SJSA1 (cell line): ENCODE data around the gene LHFPL2. TPM values are rescaled to one million over a fixed set of nuclear protein-coding genes. Genes with fewer than 3 reads are reported as not detected.
A peak's percentile ranks its signal among the peaks of the same experiment; 100 is the strongest.
"Not testable (repeated sequence)": the region's sequence is repeated elsewhere in the genome, so short reads cannot be mapped to it uniquely, and the experiment has no call there.

Experiments used
- DNase-seq, 2 experiments: peaks; one replicate each; pipeline ENCODE4 v3.0.0-alpha.2; 2015 to 2020; ENCODE audit warnings: low spot score in 2 of 2, low read depth in 1 of 2
- H3K27ac ChIP-seq: fragments of 250-450 bp; sonication (Bioruptor Pico); 2 replicates; pipeline ENCODE4 v1.5.1; 2020; ENCODE audit warnings: mild to moderate bottlenecking, moderate library complexity
- H3K27me3 ChIP-seq: fragments of 250-450 bp; sonication (Bioruptor Pico); replicated peaks from 2 replicates; pipeline ENCODE4 v1.5.1; 2020; ENCODE audit warnings: mild to moderate bottlenecking, moderate library complexity
- H3K36me3 ChIP-seq: fragments of 250-450 bp; sonication (Bioruptor Pico); 2 replicates; pipeline ENCODE4 v1.5.1; 2020; ENCODE audit warnings: mild to moderate bottlenecking
- H3K4me1 ChIP-seq: fragments of 250-450 bp; sonication (Bioruptor Pico); replicated peaks from 2 replicates; pipeline ENCODE4 v1.6.1; 2021; ENCODE audit warnings: mild to moderate bottlenecking
- H3K4me3 ChIP-seq: fragments of 250-450 bp; sonication (Bioruptor Pico); 2 replicates; pipeline ENCODE4 v1.5.1; 2020; ENCODE audit warnings: mild to moderate bottlenecking
- H3K9me3 ChIP-seq: fragments of 250-450 bp; sonication (Bioruptor Pico); replicated peaks from 2 replicates; pipeline ENCODE4 v1.5.1; 2020; ENCODE audit warnings: mild to moderate bottlenecking
- total RNA-seq: library from RNA; depleted of rRNA; stranded (reverse); fragments of >200 nt; shearing (Covaris generic); gene quantifications from 2 replicates; pipeline ENCODE4 v1.2.3, GENCODE V29; 2014

Gene LHFPL2
- total RNA-seq, 1 experiment from 2014 or later = 19.3 TPM

DNA sequence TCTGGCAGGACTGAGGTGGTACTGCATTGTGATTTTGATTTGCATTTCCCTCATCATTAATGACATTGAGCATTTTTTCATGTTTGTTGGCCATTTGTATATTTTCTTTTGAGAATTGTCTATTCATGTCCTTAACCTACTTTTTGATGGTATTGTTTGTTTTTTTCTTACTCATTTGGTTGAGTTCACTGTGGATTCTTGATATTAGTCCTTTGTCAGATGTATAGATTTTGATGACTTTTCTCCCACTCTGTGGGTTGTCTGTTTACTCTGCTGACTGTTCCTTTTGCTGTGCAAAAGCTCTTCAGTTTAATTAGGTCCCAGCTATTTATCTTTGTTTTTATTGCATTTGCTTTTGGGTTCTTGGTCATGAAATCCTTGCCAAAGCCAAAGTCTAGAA, 25.3 kb upstream of the LHFPL2 start:
- not testable (repeated sequence) for H3K36me3 ChIP-seq, H3K4me3 ChIP-seq, H3K9me3 ChIP-seq, H3K27ac ChIP-seq, H3K27me3 ChIP-seq, DNase-seq
- H3K4me1 ChIP-seq = peaks cover 19% of the 10 kb centered on the region

DNA sequence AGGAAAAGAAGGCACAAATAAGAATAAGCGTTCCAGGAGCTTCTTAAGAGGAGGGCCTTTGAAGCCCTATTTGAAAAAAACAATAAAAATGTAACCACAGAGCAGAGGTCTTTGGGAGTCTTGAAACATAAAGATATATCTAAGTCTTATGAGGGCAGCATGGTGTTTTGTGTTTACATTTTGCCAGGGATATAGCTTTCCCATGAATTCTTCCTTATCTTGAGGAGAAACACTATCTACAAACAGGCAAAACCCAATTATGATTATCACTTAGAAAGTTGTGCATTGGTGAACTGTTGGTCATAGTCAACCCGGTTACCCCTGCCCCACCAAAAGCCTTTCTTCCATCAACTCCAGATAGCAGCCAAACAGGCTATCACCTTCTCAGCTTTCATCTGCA, 23.6 kb upstream of the LHFPL2 start:
- Histone ChIP-seq H3K36me3 (no peaks in the 10 kb centered on the region), H3K4me3 (no peak overlapping the region), H3K4me1 (peaks cover 3% of the 10 kb centered on the region), H3K27ac (no peak overlapping the region), H3K27me3 (no peaks in the 10 kb centered on the region), H3K9me3 (no peaks in the 10 kb centered on the region)
- no peak for DNase-seq

DNA sequence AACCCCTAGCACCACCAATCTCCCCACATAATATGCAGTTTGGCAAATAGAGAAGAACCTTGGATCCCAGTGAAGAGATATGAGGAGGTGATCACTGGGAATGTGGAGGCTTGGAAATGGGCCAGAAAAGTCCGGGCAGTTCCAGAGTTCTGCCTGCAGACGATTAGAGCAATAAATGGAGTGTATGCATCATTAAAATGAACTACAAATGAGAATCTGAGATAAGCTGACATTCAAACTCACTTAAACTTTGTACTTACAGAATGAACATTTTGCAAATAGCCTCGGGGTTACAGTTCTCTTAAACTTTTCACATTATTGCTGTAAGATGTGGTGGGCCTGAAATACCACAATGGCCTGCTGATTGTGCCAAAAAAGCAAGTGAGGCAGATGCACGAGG, 23.0 kb upstream of the LHFPL2 start:
- 0 out of 2 replicates have a peak, but pooled peaks cover 3% of the 10 kb centered on the region for H3K4me1 ChIP-seq
- no peaks in the 10 kb centered on the region for H3K27me3 ChIP-seq
- H3K36me3 ChIP-seq = no peaks in the 10 kb centered on the region
- DNase-seq = no peak
- H3K4me3 ChIP-seq = no peak overlapping the region
- H3K27ac ChIP-seq = no peak overlapping the region
- no peaks in the 10 kb centered on the region for H3K9me3 ChIP-seq

DNA sequence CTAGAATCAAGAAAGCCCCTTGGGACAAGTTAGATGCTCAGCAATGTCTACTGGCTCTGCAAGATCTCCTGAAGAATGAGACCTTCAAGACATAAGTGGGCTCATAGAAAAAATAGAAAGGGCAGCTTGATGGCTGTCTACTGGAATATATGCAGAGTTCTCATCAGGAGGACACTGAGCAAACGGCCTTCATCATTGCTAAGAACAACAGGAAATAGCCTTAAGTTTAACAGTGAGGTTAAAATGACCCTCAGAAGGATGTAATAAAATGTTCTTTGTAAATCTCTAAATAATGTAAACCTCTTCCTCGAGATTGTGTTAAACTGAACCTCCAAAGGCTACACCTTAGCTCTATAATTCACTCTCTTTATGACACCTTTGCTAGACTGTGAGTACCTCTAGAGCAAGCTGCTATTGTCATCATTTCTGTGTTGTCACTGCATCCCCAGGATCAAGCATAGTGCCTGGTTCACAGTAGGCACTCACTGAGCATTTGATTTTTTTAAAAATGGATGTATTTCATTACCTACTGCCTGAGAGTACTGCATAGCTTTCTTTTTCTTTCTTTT, 22.2 kb upstream of the LHFPL2 start:
- Histone ChIP-seq H3K27me3 (no peaks in the 10 kb centered on the region), H3K4me1 (peaks cover 3% of the 10 kb centered on the region; the same call in 1 of the 2 replicates), H3K27ac (no peak overlapping the region), H3K9me3 (no peaks in the 10 kb centered on the region), H3K4me3 (no peak overlapping the region), H3K36me3 (no peaks in the 10 kb centered on the region)
- no peak for DNase-seq

DNA sequence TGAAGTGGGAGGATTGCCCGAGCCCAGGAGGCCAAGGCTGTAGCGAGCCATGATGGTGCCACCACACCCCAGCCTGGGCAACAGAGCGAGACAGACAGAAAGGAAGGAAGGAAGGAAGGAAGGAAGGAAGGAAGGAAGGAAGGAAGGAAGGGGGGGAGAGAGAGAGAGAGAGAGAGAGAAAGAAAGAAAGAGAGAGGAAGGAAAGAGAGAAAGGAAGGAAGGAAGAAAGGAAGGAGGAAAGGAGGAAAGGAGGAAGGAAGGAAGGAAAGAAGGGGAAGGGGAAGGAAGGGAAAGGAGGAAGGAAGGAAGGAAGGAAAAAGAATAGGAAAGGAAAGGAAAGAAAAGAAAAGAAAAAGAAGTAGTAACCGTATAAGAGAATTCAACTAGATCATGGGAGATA, 20.8 kb upstream of the LHFPL2 start:
- no peak overlapping the region for H3K27ac ChIP-seq
- H3K4me1 ChIP-seq = peaks cover 3% of the 10 kb centered on the region; the same call in 1 of the 2 replicates
- no peak for DNase-seq
- H3K4me3 ChIP-seq = no peak overlapping the region
- no peaks in the 10 kb centered on the region for H3K9me3 ChIP-seq
- no peaks in the 10 kb centered on the region for H3K27me3 ChIP-seq
- H3K36me3 ChIP-seq = no peaks in the 10 kb centered on the region

DNA sequence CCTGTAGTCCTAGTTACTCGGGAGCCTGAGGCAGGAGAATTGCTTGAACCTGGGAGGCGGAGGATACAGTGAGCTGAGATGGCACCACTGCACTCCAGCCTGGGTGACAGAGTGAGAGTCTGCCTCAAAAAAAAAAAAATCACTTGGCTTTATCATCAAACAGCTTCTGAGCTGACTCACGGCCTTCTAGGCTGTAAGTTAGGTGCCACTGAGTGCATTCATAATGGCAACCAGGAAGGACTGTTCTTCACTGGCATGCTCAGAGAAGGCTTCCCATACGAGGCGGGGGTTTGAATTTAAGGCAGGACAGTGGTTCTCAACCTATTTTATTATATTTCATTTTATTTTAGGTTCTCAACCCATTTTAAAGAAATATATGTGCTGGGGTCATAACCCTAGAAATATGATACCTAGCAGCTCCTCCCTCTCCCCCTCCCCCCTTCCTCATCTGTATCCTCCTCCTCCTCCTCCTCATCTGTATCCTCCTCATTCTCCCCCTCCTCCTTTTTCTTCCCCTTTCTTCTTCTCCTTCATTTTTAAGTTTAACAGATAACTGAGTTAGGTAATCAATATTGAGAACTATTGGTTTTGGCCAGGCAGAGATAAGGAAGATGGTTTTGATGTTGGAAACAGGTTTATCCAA, 19.0 kb upstream of the LHFPL2 start:
- DNase-seq = no peak
- Histone ChIP-seq H3K27ac (no peak overlapping the region), H3K4me1 (no peaks in the 10 kb centered on the region; the same call in 1 of the 2 replicates), H3K27me3 (no peaks in the 10 kb centered on the region), H3K4me3 (no peak overlapping the region), H3K9me3 (no peaks in the 10 kb centered on the region), H3K36me3 (no peaks in the 10 kb centered on the region)

DNA sequence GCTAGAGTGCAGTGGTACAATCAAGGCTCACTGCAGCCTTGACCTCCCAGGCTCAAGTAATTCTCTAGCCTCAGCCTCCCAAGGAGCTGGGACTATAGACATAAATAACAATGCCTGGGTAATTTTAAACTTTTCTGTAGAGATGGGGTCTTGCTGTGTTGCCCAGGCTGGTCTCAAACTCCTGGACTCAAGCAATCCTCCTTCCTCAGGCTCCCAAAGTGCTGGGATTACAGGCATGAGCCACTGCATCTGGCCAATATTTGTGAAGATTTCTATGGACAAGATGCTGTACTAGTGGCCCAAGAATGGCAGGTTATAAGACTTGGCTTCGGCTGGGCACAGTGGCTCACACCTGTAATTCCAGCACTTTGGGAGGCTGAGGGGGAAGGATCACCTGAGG, 18.4 kb upstream of the LHFPL2 start:
- H3K4me3 ChIP-seq, H3K27ac ChIP-seq, H3K9me3 ChIP-seq, H3K27me3 ChIP-seq, H3K4me1 ChIP-seq, DNase-seq, H3K36me3 ChIP-seq: not testable (repeated sequence)

DNA sequence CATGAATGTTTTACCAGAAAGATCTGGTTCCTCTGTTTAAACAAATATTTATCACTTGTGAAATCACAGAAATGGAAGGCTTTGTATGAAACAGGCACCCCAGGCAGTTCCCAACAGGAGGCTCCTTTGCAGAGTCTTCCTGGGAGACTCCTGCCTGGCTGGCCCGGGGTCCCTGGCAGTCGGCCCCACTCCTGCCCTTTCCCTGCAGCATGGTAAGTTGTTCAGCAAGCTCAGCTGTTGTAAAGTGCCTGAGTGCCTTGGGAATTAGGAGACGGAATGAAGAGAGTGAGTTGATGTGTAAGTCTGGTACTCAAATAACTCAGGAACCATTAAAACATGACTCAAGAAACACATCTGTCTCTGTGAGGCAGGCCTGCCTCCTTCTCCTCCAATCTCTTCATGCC, 17.5 kb upstream of the LHFPL2 start:
- H3K4me3 ChIP-seq = no peak overlapping the region
- no peak for DNase-seq
- H3K27me3 ChIP-seq = no peaks in the 10 kb centered on the region
- H3K9me3 ChIP-seq = no peaks in the 10 kb centered on the region
- H3K36me3 ChIP-seq = no peaks in the 10 kb centered on the region
- no peaks in the 10 kb centered on the region; the same call in 1 of the 2 replicates for H3K4me1 ChIP-seq
- H3K27ac ChIP-seq = no peak overlapping the region

DNA sequence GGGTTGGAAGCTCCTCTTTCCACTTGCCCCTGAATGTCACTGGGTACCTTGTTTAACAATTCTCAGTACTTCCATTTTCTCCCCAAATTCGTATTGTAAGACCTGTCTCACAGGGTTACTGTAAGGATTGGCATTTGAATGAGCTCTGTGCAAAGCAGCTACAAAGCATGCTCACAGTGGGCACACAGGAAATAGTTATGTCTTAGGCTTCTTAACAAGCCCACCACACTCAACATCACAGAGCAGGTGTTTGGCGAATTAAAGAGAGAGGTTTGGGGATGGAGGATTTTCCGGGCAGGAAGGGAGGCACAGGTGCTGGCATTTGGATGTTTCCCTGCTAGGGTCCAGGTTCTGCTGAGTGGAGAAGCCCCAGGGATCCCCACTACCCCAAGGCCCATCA, 17.0 kb upstream of the LHFPL2 start:
- Histone ChIP-seq H3K36me3 (no peaks in the 10 kb centered on the region), H3K4me1 (peaks cover 1% of the 10 kb centered on the region), H3K4me3 (no peak overlapping the region), H3K9me3 (no peaks in the 10 kb centered on the region), H3K27ac (no peak overlapping the region), H3K27me3 (no peaks in the 10 kb centered on the region)
- DNase-seq = no peak

DNA sequence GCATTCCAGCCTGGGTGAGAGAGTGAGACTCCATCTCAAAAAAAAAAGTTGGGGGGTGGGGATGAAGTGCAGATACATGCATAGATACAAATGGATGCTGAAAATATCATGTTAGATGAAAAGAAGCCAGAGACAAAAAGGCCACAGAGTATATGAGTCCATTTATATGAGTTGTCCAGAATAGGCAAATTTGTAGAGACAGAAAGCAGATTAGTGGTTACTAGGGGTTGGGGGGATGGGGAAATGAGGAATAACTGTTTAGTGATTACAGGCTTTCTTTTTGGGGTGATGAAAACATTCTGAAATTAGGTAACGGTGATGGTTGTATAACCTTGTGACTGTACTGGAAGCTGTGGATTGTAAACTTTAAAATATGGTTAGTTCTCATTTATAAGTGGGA, 13.8 kb upstream of the LHFPL2 start:
- Histone ChIP-seq H3K9me3 (no peaks in the 10 kb centered on the region), H3K27ac (no peak overlapping the region), H3K4me3 (no peak overlapping the region), H3K4me1 (peaks cover 14% of the 10 kb centered on the region), H3K27me3 (no peaks in the 10 kb centered on the region), H3K36me3 (no peaks in the 10 kb centered on the region)
- DNase-seq = no peak

DNA sequence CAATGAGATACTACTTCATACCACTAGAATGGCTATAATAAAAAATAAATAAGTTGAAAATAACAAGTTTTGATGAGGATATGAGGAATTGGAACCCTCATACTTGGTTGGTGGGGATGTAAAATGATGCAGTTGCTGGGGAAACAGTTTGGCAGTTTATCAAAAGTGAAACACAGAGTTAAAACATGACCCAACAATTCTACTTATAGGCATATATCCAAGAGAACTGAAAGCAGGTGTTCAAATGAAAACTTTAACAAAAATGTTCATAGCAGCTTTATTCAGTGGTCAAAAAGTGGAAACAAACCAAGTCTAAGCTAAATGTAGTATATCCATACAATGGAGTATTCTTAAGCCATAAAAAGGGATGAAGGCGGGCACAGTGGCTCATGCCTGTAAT, 13.1 kb upstream of the LHFPL2 start:
- Histone ChIP-seq H3K36me3 (no peaks in the 10 kb centered on the region), H3K27me3 (no peaks in the 10 kb centered on the region), H3K4me3 (no peak overlapping the region), H3K4me1 (peaks cover 14% of the 10 kb centered on the region), H3K9me3 (no peaks in the 10 kb centered on the region), H3K27ac (no peak overlapping the region)
- DNase-seq = no peak

DNA sequence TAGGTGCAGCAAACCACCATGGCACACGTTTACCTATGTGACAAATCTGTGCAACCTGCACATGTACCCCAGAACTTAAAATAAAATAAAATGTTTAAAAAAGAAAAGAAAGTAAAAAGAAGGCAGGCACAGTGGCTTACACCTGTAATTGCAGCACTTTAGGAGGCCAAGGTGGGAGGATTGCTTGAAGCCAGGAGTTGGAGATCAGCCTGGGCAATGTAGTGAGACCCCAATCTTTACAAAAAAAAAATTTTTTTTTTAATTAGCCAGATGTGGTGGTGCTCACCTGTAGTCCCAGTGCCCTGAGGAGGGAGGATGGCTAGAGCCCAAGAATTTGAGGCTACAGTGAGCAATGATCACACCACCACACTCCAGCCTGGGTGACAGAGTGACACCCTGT, 12.5 kb upstream of the LHFPL2 start:
- H3K9me3 ChIP-seq = no peaks in the 10 kb centered on the region
- no peaks in the 10 kb centered on the region for H3K36me3 ChIP-seq
- no peaks in the 10 kb centered on the region for H3K27me3 ChIP-seq
- H3K4me1 ChIP-seq = peaks cover 14% of the 10 kb centered on the region
- H3K4me3 ChIP-seq = no peak overlapping the region
- no peak overlapping the region for H3K27ac ChIP-seq
- no peak for DNase-seq

DNA sequence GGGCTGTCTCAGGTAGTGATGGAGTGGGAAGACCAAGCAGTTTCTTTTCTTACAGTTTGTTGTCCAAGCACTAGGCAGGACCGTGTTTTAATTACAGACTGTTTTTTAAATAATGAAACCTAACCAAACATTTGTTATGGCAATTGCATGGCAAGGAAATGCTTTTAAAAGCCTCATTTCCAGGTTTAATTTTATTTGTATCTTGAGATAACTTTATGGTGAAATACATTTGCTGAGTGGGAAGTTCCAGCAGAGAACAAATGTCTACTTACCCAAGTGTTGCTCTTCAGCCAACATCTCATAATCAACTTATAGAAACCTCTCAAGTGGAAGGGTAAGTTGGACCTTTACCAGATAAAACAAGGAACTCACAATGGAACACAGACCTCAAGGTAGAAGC, 11.8 kb upstream of the LHFPL2 start:
- Histone ChIP-seq H3K27me3 (no peaks in the 10 kb centered on the region), H3K4me1 (peaks cover 14% of the 10 kb centered on the region), H3K9me3 (no peaks in the 10 kb centered on the region), H3K27ac (no peak overlapping the region), H3K4me3 (no peak overlapping the region), H3K36me3 (no peaks in the 10 kb centered on the region)
- no peak for DNase-seq

DNA sequence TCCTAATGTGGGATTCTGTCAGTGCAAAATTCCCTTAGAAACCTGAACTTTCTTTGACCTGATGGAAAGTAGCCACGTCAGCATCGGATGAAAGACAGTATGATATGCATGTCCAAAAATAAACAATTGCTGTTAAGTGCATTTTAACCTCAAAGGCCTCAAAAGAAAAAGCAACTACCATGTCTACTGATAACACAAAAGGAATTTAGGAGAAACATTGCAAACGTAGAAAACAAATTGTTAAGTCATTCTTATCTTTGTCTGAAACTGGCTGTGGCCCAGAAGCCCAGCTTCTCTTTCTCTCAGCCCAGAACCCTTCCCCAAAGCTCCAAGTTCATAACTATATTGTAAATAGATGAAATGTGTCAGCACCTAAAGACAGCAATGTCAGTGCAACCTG, 11.1 kb upstream of the LHFPL2 start:
- H3K27me3 ChIP-seq = no peaks in the 10 kb centered on the region
- H3K4me1 ChIP-seq = peaks cover 14% of the 10 kb centered on the region
- no peak overlapping the region for H3K4me3 ChIP-seq
- no peaks in the 10 kb centered on the region for H3K36me3 ChIP-seq
- 0 out of 2 replicates have a peak overlapping the region, but pooled peaks have one; percentile 12 for H3K27ac ChIP-seq
- peak in 1 of 2 experiments; percentile 61 for DNase-seq
- no peaks in the 10 kb centered on the region for H3K9me3 ChIP-seq

DNA sequence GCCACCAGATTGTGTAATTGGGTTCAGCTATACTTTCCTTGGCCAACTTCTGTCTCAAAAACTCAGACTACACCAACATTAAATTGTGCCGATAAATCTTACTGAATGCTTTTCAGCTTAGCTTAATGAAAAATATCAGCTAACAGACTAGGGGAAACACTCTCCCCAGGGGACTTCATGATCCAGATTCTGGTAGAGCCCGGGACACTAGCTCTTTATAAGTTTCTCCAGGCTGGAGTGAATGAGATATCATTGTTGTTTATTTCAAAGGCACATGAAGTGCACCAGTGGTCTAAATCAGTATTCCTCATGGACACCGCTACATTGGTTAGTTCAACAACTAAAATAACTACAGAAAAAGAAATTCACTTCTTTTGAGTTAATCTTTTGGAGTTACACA, 10.5 kb upstream of the LHFPL2 start:
- no peaks in the 10 kb centered on the region for H3K36me3 ChIP-seq
- H3K4me1 ChIP-seq = peaks cover 14% of the 10 kb centered on the region
- no peaks in the 10 kb centered on the region for H3K9me3 ChIP-seq
- no peaks in the 10 kb centered on the region for H3K27me3 ChIP-seq
- DNase-seq = no peak
- H3K27ac ChIP-seq = no peak overlapping the region
- no peak overlapping the region for H3K4me3 ChIP-seq
